ENCODE results near the gene ASPA. TPM values are rescaled to one million over a fixed set of nuclear protein-coding genes. Genes with fewer than 3 reads are reported as not detected.

The ASPA gene
- total and polyA plus RNA-seq, 8 donors = 0.53 to 7.3 (median 3.1) TPM; not detected in 1

- Histone ChIP-seq H3K27me3 (peaks cover 0 to 34% (median 7%) of the 10 kb centered on the region in 3 donors), H3K27ac (no peak overlapping the region), H3K4me1 (peaks cover 6 to 42% (median 13%) of the 10 kb centered on the region in 4 donors), H3K9me3 (no peaks in the 10 kb centered on the region), H3K4me3 (no peak overlapping the region), H3K36me3 (no peaks in the 10 kb centered on the region)
- 92 to 96% (median 94%) methylated on average over 5 of the region's 5 CpGs for WGBS, 5 donors
- intact Hi-C loops (cut with DNase I; ENCODE audit: low total_unique reads) = no loop called here
- TF ChIP-seq POLR2AphosphoS5 (IDR thresholded peaks at IDR 0.05) (no peak), EP300 (IDR thresholded peaks at IDR 0.05) (no peak), POLR2A (IDR thresholded peaks at IDR 0.05) (no peak), CTCF (IDR thresholded peaks at IDR 0.05) (no peak)
- no peak for DNase-seq
These were observed 58.0 kb downstream of the ASPA start for GRCh38 chr17:3533752-3534151.

DNA sequence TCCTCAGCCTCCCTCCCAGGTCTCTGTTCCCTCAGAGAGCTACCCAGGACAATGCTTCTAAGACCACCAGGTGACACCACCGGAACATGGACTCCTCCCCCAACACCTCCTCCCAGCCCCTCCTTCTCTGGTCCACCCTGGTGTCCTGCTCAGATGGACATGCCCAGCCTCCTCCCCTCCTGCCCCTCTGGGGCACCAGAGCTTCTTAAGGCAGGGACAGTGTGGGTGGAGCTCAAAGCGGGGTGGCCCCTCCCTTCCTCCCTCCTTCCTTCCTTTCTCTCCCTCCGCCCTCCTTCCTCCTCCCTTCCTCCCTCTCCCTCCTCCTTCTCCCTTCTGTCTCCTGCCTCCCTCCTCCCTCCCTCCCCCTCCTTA lies 59.1 kb downstream of the ASPA start:
- Histone ChIP-seq H3K9me3 (no peaks in the 10 kb centered on the region), H3K27me3 (peaks cover 0 to 34% (median 7%) of the 10 kb centered on the region in 3 donors), H3K4me3 (no peak overlapping the region), H3K27ac (no peak overlapping the region), H3K36me3 (no peaks in the 10 kb centered on the region), H3K4me1 (peaks cover 6 to 31% (median 12%) of the 10 kb centered on the region in 4 donors)
- intact Hi-C loops (cut with DNase I; ENCODE audit: low total_unique reads) = no loop called here
- no peak for TF ChIP-seq POLR2AphosphoS5 (IDR thresholded peaks at IDR 0.05)
- TF ChIP-seq EP300 (IDR thresholded peaks at IDR 0.05) = no peak
- TF ChIP-seq POLR2A (IDR thresholded peaks at IDR 0.05) = no peak
- no peak for TF ChIP-seq CTCF (IDR thresholded peaks at IDR 0.05)
- 11 to 28% (median 22%) methylated on average over 3 of the region's 3 CpGs for WGBS, 5 donors
- peak in 1 of 2 donors; percentile 79 for DNase-seq

DNA sequence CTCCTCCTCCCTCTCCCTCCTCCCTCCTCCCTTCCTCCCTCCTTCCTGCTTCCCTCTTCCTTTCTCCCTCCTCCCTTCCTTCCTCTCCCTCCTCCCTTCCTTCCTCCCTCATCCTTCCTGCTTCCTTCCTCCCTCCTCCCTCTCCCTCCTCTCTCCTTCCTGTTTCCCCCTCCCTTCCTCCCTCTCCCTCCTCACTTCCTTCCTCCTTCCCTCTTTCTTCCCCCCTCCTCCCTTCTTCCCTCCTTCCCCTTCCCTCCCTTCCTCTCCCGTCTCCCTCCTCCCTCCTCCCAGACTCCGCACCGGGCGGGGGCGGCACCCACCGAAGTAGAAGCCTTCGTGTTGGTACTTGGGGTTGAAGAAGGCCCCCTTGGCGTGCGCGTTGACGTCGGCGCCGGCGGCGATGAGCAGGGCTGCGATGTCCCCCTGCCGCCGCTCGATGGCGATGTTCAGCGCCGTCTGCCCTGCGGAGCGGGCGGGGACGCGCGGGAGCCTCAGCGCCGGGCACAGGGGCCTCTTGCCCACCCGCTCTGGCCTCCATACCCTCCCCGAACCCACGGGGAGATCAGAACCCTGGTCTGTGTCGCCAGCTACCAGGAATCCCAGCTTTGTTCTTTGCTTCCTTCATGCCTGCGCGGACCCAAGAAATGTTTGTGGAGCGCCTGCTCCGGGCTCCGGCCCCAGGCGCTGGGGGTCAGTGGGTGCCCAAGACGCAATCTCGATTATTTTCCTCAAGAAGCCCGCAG lies 59.6 kb downstream of the ASPA start:
- intact Hi-C loops (cut with DNase I; ENCODE audit: low total_unique reads) = no loop called here
- TF ChIP-seq POLR2AphosphoS5 (IDR thresholded peaks at IDR 0.05) (no peak), CTCF (IDR thresholded peaks at IDR 0.05) (peak in 5 of 7 experiments; percentile 47 to 67 (median 55))
- Histone ChIP-seq H3K27ac (peak overlapping the region in 3 of 5 donors; percentile 53 to 70 (median 67)), H3K4me1 (peaks cover 2 to 26% (median 10%) of the 10 kb centered on the region in 4 donors), H3K36me3 (no peaks in the 10 kb centered on the region), H3K4me3 (peak overlapping the region; percentile 31 to 37 (median 34)), H3K27me3 (peaks cover 0 to 31% (median 7%) of the 10 kb centered on the region in 3 donors), H3K9me3 (no peaks in the 10 kb centered on the region)
- DNase-seq = peak; percentile 50 to 94
- WGBS, 5 donors = 1 to 7% (median 3%) methylated on average over 16 to 44 of the region's 44 CpGs

DNA sequence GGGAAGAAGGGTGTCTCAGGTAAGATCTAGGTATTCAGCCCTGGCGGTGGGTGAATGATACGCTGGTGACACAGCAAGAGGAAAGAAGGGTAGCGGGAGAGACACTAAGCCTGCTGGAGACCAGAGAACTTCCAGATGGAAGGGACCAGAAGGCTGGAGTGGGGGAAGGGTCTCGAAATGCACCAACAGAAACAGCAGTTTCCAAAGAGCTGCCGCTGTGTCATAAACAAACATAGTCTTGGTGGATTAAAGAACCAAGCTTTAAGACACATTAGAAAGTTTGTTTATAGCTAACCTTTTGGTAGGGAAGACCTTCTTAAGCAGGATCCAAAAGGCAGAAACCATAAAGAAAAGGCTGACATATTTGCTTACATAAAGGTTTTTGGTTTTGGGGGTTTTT lies 60.9 kb downstream of the ASPA start:
- peaks cover 0 to 22% (median 7%) of the 10 kb centered on the region in 3 donors for H3K27me3 ChIP-seq
- intact Hi-C loops (cut with DNase I; ENCODE audit: low total_unique reads) = no loop called here
- H3K4me1 ChIP-seq = peaks cover 0 to 14% (median 6%) of the 10 kb centered on the region in 4 donors
- H3K9me3 ChIP-seq = no peaks in the 10 kb centered on the region
- peak in 1 of 2 donors; percentile 68 for DNase-seq
- H3K36me3 ChIP-seq = no peaks in the 10 kb centered on the region
- WGBS, 5 donors = 75 to 84% (median 78%) methylated on average over 5 of the region's 5 CpGs
- H3K27ac ChIP-seq = no peak overlapping the region
- H3K4me3 ChIP-seq = no peak overlapping the region
- TF ChIP-seq EP300 (IDR thresholded peaks at IDR 0.05) = no peak
- no peak for TF ChIP-seq POLR2AphosphoS5 (IDR thresholded peaks at IDR 0.05)
- no peak for TF ChIP-seq CTCF (IDR thresholded peaks at IDR 0.05)
- TF ChIP-seq POLR2A (IDR thresholded peaks at IDR 0.05) = no peak
